K562 (cell line): ENCODE data around the gene WWC2. TPM values are rescaled to one million over a fixed set of nuclear protein-coding genes. Genes with fewer than 3 reads are reported as not detected.
A peak's percentile ranks its signal among the peaks of the same experiment; 100 is the strongest.

ENCODE experiments used
- ARID1B ChIP-seq: fragments of 450-650 bp; IDR thresholded peaks from 2 replicates; pipeline ENCODE4 v1.6.1; 2016; ENCODE audit warnings: antibody characterized with exemption, mild to moderate bottlenecking, inconsistent platforms
- BRCA1 ChIP-seq, 2 experiments: fragments of 450-650 bp in 1 of 2; sonication (generic) in 1 of 2; formaldehyde crosslinking in 1 of 2; IDR thresholded peaks; 2 replicates each; pipeline versions ENCODE4 v1.5.0 to v1.6.1; 2017 to 2020; ENCODE audit warnings: mild to moderate bottlenecking in 1 of 2, missing genetic modification reagents in 1 of 2
- CBFA2T3 ChIP-seq: fragments of 450-650 bp; IDR thresholded peaks from 2 replicates; pipeline ENCODE4 v1.6.1; 2017
- KAT2B ChIP-seq: IDR thresholded peaks from one replicate; pipeline ENCODE4 v1.6.1; 2012; ENCODE audit warnings: low read depth, mild to moderate bottlenecking, control low read depth, inconsistent platforms, low read length, moderate library complexity
- POLR3A ChIP-seq: IDR thresholded peaks from 2 replicates; pipeline ENCODE4 v1.6.1; 2011; ENCODE audit warnings: borderline replicate concordance, mild to moderate bottlenecking, moderate library complexity; ENCODE audit not compliant: insufficient read length, insufficient read depth; ENCODE audit errors: extremely low read depth
- RBM17 ChIP-seq: fragments of 200-400 bp; formaldehyde crosslinking; IDR thresholded peaks from 2 replicates; pipeline ENCODE4 v1.6.1; 2017; ENCODE audit warnings: low read depth, mild to moderate bottlenecking, low read length, borderline replicate concordance
- SMARCC2 ChIP-seq: fragments of 450-650 bp; IDR thresholded peaks from 2 replicates; pipeline ENCODE4 v1.6.1; 2017; ENCODE audit warnings: antibody characterized with exemption, moderate library complexity, mild to moderate bottlenecking, low read depth
- SREBF1 ChIP-seq: fragments of 150-350 bp; IDR thresholded peaks from 2 replicates; pipeline ENCODE4 v1.6.1; 2014; ENCODE audit warnings: antibody characterized with exemption, low read depth, low read length, borderline replicate concordance
- SRSF9 ChIP-seq: fragments of 200-400 bp; formaldehyde crosslinking; IDR thresholded peaks from 2 replicates; pipeline ENCODE4 v1.6.1; 2017; ENCODE audit warnings: low read depth, low read length, borderline replicate concordance
- SUPT5H ChIP-seq: fragments of 450-650 bp; IDR thresholded peaks from 2 replicates; pipeline ENCODE4 v1.6.1; 2016
- TBP ChIP-seq: optimal IDR thresholded peaks from 2 replicates; pipeline ENCODE3; 2011; ENCODE audit warnings: low read depth, low read length, improper control_type of control experiment
- ZBTB1 ChIP-seq: sonication (generic); formaldehyde crosslinking; IDR thresholded peaks from 2 replicates; pipeline ENCODE4 v1.8.1; 2023; ENCODE audit warnings: missing genetic modification reagents, low read depth, mild to moderate bottlenecking, borderline replicate concordance
- ZNF408 ChIP-seq: fragments of 250-450 bp; sonication (Bioruptor Pico); IDR thresholded peaks from 2 replicates; pipeline ENCODE4 v1.4.0; 2020; ENCODE audit warnings: low read depth, mild to moderate bottlenecking, moderate library complexity
- polyA plus RNA-seq, 8 experiments: library from polyadenylated mRNA; depleted of rRNA in 4 of 8; stranded (reverse) in 5 of 8; unstranded in 3 of 8; fragments of >200 nt; fragmentation: Nextera tagmentation in 2 of 8; fragmentation: Illumina TruSeq in 1 of 8; extraction: Ambion mirVana in 2 of 8; extraction: Trizol in 1 of 8; gene quantifications; 2 replicates each; pipeline versions ENCODE4 v1.2.1 to v1.2.3, GENCODE V29; 2011 to 2014; ENCODE audit warnings: inconsistent platforms in 1 of 8, missing spikeins in 1 of 8
- total RNA-seq, 7 experiments: library from RNA; depleted of rRNA in 6 of 7; stranded (reverse); fragments of >200 nt in 6 of 7; fragmentation: Illumina TruSeq in 2 of 7; extraction: Trizol in 2 of 7; gene quantifications; 2 replicates each; pipeline versions ENCODE4 v1.2.1 to v1.2.3, GENCODE V29; 2011 to 2021; ENCODE audit warnings: low replicate concordance in 1 of 7
- TF ChIP-seq, protein P1 (sequence below): fragments of 200-800 bp; sonication (Bioruptor generic); IDR thresholded peaks from 2 replicates; pipeline ENCODE4 v1.6.1; 2016; ENCODE audit warnings: missing genetic modification characterization, missing compliant biosample characterization
- TF ChIP-seq, protein P2 (sequence below): fragments of 250-450 bp; sonication (Bioruptor Pico); IDR thresholded peaks from 2 replicates; pipeline ENCODE4 v1.5.0; 2021; ENCODE audit warnings: mild to moderate bottlenecking, borderline replicate concordance
- TF ChIP-seq, protein P3 (sequence below): IDR thresholded peaks from 2 replicates; pipeline ENCODE4 v1.6.1; 2011; ENCODE audit warnings: borderline replicate concordance, low read depth, mild to moderate bottlenecking, moderate library complexity, low read length; ENCODE audit not compliant: insufficient read depth, poor library complexity, severe bottlenecking

The WWC2 gene
- total and polyA plus RNA-seq, 9 of the 15 experiments (the other 6 are each of a cell fraction or from before 2014, with no cell fraction given): 3.7 to 39.4 (median 19.6) TPM

DNA sequence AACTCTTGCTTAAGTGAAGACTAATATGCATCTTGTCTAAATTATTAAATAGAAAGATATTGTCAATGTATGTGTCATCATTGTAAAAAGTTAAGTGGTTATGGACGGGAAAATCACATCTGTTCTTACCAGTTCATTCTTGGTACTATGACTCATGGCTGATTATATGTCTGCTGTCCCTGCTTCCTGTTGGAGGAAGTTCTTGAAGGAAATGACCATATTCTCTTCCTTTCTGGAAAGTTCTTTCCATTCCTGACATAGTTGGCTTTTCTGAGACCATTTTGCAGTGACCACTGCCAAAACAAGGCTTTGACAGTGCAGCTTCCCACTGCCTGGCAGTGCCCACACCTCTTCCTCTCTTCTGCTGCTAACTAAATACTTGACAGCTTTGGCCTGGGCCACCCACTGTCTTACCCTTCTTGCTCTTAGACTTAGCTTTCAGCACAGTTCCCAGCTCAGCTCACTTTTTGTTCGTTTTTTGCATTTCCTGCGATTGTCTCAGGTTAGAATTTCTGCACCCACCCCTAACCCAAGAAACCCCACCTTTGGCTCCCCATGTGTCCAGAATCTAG lies 236.4 kb downstream of the WWC2 start (continued):
- TF ChIP-seq SMARCC2 (no peak), RBM17 (no peak), BRCA1 (IDR thresholded peaks at IDR 0.05) (no peak), BRCA1 (CRISPR knock-in tag; IDR thresholded peaks at IDR 0.05) (no peak), POLR3A (no peak), SREBF1 (no peak), TBP (no peak), SUPT5H (no peak), ARID1B (peak; percentile 72), ZBTB1 (no peak), CBFA2T3 (peak; percentile 23; the same call in 1 of the 2 replicates), ZNF408 (CRISPR knock-in tag) (no peak), KAT2B (no peak), SRSF9 (no peak)
- TF ChIP-seq, protein P1, sequence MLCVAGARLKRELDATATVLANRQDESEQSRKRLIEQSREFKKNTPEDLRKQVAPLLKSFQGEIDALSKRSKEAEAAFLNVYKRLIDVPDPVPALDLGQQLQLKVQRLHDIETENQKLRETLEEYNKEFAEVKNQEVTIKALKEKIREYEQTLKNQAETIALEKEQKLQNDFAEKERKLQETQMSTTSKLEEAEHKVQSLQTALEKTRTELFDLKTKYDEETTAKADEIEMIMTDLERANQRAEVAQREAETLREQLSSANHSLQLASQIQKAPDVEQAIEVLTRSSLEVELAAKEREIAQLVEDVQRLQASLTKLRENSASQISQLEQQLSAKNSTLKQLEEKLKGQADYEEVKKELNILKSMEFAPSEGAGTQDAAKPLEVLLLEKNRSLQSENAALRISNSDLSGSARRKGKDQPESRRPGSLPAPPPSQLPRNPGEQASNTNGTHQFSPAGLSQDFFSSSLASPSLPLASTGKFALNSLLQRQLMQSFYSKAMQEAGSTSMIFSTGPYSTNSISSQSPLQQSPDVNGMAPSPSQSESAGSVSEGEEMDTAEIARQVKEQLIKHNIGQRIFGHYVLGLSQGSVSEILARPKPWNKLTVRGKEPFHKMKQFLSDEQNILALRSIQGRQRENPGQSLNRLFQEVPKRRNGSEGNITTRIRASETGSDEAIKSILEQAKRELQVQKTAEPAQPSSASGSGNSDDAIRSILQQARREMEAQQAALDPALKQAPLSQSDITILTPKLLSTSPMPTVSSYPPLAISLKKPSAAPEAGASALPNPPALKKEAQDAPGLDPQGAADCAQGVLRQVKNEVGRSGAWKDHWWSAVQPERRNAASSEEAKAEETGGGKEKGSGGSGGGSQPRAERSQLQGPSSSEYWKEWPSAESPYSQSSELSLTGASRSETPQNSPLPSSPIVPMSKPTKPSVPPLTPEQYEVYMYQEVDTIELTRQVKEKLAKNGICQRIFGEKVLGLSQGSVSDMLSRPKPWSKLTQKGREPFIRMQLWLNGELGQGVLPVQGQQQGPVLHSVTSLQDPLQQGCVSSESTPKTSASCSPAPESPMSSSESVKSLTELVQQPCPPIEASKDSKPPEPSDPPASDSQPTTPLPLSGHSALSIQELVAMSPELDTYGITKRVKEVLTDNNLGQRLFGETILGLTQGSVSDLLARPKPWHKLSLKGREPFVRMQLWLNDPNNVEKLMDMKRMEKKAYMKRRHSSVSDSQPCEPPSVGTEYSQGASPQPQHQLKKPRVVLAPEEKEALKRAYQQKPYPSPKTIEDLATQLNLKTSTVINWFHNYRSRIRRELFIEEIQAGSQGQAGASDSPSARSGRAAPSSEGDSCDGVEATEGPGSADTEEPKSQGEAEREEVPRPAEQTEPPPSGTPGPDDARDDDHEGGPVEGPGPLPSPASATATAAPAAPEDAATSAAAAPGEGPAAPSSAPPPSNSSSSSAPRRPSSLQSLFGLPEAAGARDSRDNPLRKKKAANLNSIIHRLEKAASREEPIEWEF (CRISPR knock-in tag): no peak
- TF ChIP-seq, protein P2, sequence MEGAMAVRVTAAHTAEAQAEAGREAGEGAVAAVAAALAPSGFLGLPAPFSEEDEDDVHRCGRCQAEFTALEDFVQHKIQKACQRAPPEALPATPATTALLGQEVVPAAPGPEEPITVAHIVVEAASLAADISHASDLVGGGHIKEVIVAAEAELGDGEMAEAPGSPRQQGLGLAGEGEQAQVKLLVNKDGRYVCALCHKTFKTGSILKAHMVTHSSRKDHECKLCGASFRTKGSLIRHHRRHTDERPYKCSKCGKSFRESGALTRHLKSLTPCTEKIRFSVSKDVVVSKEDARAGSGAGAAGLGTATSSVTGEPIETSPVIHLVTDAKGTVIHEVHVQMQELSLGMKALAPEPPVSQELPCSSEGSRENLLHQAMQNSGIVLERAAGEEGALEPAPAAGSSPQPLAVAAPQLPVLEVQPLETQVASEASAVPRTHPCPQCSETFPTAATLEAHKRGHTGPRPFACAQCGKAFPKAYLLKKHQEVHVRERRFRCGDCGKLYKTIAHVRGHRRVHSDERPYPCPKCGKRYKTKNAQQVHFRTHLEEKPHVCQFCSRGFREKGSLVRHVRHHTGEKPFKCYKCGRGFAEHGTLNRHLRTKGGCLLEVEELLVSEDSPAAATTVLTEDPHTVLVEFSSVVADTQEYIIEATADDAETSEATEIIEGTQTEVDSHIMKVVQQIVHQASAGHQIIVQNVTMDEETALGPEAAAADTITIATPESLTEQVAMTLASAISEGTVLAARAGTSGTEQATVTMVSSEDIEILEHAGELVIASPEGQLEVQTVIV (CRISPR knock-in tag): no peak
- TF ChIP-seq, protein P3, sequence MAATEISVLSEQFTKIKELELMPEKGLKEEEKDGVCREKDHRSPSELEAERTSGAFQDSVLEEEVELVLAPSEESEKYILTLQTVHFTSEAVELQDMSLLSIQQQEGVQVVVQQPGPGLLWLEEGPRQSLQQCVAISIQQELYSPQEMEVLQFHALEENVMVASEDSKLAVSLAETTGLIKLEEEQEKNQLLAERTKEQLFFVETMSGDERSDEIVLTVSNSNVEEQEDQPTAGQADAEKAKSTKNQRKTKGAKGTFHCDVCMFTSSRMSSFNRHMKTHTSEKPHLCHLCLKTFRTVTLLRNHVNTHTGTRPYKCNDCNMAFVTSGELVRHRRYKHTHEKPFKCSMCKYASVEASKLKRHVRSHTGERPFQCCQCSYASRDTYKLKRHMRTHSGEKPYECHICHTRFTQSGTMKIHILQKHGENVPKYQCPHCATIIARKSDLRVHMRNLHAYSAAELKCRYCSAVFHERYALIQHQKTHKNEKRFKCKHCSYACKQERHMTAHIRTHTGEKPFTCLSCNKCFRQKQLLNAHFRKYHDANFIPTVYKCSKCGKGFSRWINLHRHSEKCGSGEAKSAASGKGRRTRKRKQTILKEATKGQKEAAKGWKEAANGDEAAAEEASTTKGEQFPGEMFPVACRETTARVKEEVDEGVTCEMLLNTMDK: no peak
